Glutamatergic neuron (in vitro differentiated cells): Measurements from ENCODE around the gene OGFOD3. TPM values are rescaled to one million over a fixed set of nuclear protein-coding genes. Genes with fewer than 3 reads are reported as not detected.

ENCODE experiments used
- DNase-seq: peaks from one replicate; pipeline ENCODE4 v3.0.0; 2022
- H3K27ac Mint-ChIP-seq: one replicate; pipeline ENCODE4 v1.8.0; 2020; ENCODE audit warnings: mild to moderate bottlenecking, mixed read lengths, inconsistent platforms; ENCODE audit not compliant: unreplicated experiment
- H3K27me3 Mint-ChIP-seq: one replicate; pipeline ENCODE4 v1.8.0; 2020; ENCODE audit warnings: mild to moderate bottlenecking, moderate library complexity, mixed read lengths, inconsistent platforms; ENCODE audit not compliant: unreplicated experiment
- H3K36me3 Mint-ChIP-seq: one replicate; pipeline ENCODE4 v1.8.0; 2020; ENCODE audit warnings: mild to moderate bottlenecking, mixed read lengths, inconsistent platforms; ENCODE audit not compliant: unreplicated experiment
- H3K4me1 Mint-ChIP-seq: one replicate; pipeline ENCODE4 v1.8.0; 2020; ENCODE audit warnings: mild to moderate bottlenecking, low read depth, mixed read lengths, inconsistent platforms; ENCODE audit not compliant: unreplicated experiment
- H3K4me3 Mint-ChIP-seq: one replicate; pipeline ENCODE4 v1.8.0; 2020; ENCODE audit warnings: mild to moderate bottlenecking, mixed read lengths, inconsistent platforms; ENCODE audit not compliant: unreplicated experiment
- H3K9me3 Mint-ChIP-seq: one replicate; pipeline ENCODE4 v1.8.0; 2020; ENCODE audit warnings: mild to moderate bottlenecking, moderate library complexity, mixed read lengths, inconsistent platforms; ENCODE audit not compliant: unreplicated experiment
- CTCF ChIP-seq: fragments of 200-600 bp; sonication (generic); IDR thresholded peaks from one replicate; pipeline ENCODE4 v1.5.0; 2021; ENCODE audit not compliant: partially characterized antibody, unreplicated experiment
- total RNA-seq: library from RNA; stranded (reverse); fragmentation: NEBNext Ultra II Directional; extraction: Animal tissue kit (Norgen Biotek cat#: 25700); gene quantifications from one replicate; pipeline ENCODE4 v1.2.1, GENCODE V29; 2021; ENCODE audit not compliant: unreplicated experiment

OGFOD3 gene
- total RNA-seq, 1 donor from 2014 or later: 23.0 TPM

GRCh38 chr17:82356845-82357355 is 61.5 kb downstream of the OGFOD3 start:
- Mint-ChIP-seq H3K27ac (no peak overlapping the region), H3K4me3 (no peak overlapping the region), H3K4me1 (peaks cover 2% of the 10 kb centered on the region), H3K9me3 (no peaks in the 10 kb centered on the region), H3K27me3 (peaks cover 6% of the 10 kb centered on the region), H3K36me3 (no peaks in the 10 kb centered on the region)
- no peak for DNase-seq
- TF ChIP-seq CTCF: no peak

GRCh38 chr17:82355770-82356427 is 62.5 kb downstream of the OGFOD3 start:
- no peaks in the 10 kb centered on the region for H3K9me3 Mint-ChIP-seq
- H3K4me1 Mint-ChIP-seq: peaks cover 2% of the 10 kb centered on the region
- H3K27me3 Mint-ChIP-seq: peaks cover 6% of the 10 kb centered on the region
- no peak overlapping the region for H3K27ac Mint-ChIP-seq
- no peak for DNase-seq
- no peak for TF ChIP-seq CTCF
- no peaks in the 10 kb centered on the region for H3K36me3 Mint-ChIP-seq
- H3K4me3 Mint-ChIP-seq: no peak overlapping the region

- no peak overlapping the region for H3K27ac Mint-ChIP-seq
- DNase-seq: no peak
- no peaks in the 10 kb centered on the region for H3K9me3 Mint-ChIP-seq
- H3K4me3 Mint-ChIP-seq: no peak overlapping the region
- no peaks in the 10 kb centered on the region for H3K36me3 Mint-ChIP-seq
- no peak for TF ChIP-seq CTCF
- H3K27me3 Mint-ChIP-seq: peaks cover 6% of the 10 kb centered on the region
- H3K4me1 Mint-ChIP-seq: peaks cover 2% of the 10 kb centered on the region
These were observed 63.5 kb downstream of the OGFOD3 start for GRCh38 chr17:82354804-82355308.

- no peak for DNase-seq
- Mint-ChIP-seq H3K27me3 (peaks cover 6% of the 10 kb centered on the region), H3K9me3 (no peaks in the 10 kb centered on the region), H3K36me3 (no peaks in the 10 kb centered on the region), H3K4me1 (peaks cover 2% of the 10 kb centered on the region), H3K4me3 (no peak overlapping the region), H3K27ac (no peak overlapping the region)
- TF ChIP-seq CTCF: no peak
These were observed 64.9 kb downstream of the OGFOD3 start for GRCh38 chr17:82353484-82353883.
